Ramos (cell line): ENCODE data around the gene SURF6.
"Not testable (repeated sequence)": the region's sequence is repeated elsewhere in the genome, so short reads cannot be mapped to it uniquely, and the experiment has no call there.

Source experiments
- in situ Hi-C: fragments of 300-500 bp; cut with MboI; formaldehyde crosslinking; loops from one replicate; pipeline ENCODE4 v1.14.3; 2022; ENCODE audit warnings: low sequenced_read_pairs; ENCODE audit not compliant: unreplicated experiment

SURF6 gene

GRCh38 chr9:133331221-133331620 is 4.8 kb downstream of the SURF6 start:
- in situ Hi-C loops = no loop called here

DNA sequence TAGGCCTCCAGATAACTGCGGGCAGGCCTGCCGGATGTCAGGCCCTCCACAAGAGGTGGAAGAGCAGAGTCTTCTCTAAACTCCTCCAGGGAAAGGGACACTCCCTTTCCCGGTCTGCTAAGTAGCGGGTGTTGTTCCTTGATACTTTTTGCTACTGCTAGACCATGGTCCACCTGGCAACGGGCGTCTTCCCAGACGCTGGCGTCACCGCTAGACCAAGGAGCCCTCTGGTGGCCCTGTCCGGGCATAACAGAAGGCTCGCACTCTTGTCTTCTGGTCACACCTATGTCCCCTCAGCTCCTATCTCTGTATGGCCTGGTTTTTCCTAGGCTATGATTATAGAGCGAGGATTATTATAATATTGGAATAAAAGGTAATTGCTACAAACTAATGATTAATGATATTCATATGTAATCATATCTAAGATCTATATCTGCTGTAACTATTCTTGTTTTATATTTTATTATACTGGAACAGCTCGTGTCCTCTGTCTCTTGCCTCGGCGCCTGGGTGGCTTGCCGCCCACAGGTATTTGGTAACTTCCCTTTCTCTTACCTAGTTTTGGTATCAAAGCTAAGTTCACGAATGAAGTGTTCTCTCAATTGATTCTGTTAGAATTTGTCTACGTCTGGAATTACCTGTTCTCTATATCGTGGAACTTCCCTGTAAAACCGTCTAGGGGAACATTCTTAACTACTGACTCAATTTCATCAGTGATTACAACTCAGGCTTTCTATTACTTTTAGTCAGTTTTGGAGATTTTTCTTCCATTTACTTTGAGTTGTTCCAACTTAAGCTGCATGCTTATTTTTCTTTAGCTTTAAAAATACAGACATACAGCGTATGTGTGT is 6.5 kb downstream of the SURF6 start:
- in situ Hi-C loops = not testable (repeated sequence)

- in situ Hi-C loops = no loop called here
These were observed 8.0 kb downstream of the SURF6 start for GRCh38 chr9:133327834-133328484.

DNA sequence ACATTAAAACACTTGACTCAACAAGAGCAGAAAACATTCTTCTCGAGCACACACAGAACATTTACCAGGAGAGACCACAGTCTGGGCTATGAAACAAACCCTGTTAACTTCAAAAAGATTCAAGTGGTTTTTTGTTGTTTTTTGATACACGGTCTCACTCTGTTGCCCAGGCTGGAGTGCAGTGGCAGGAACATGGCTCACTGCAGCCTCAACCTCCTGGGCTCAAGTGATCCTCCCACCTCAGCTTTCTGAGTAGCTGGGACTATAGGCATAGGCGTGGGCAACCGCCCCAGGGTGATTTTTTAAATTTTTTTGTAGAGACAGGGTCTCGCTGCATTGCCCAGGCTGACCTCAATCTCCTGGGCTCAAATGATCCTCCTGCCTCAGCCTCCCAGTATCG is 9.0 kb downstream of the SURF6 start:
- in situ Hi-C loops = not testable (repeated sequence)

GRCh38 chr9:133323991-133324703 is 11.8 kb downstream of the SURF6 start:
- in situ Hi-C loops = no loop called here

GRCh38 chr9:133323211-133323610 is 12.8 kb downstream of the SURF6 start:
- in situ Hi-C loops = no loop called here

GRCh38 chr9:133322701-133323100 is 13.3 kb downstream of the SURF6 start:
- in situ Hi-C loops = no loop called here

- in situ Hi-C loops = no loop called here
These were observed 14.5 kb downstream of the SURF6 start for GRCh38 chr9:133321411-133321935.

DNA sequence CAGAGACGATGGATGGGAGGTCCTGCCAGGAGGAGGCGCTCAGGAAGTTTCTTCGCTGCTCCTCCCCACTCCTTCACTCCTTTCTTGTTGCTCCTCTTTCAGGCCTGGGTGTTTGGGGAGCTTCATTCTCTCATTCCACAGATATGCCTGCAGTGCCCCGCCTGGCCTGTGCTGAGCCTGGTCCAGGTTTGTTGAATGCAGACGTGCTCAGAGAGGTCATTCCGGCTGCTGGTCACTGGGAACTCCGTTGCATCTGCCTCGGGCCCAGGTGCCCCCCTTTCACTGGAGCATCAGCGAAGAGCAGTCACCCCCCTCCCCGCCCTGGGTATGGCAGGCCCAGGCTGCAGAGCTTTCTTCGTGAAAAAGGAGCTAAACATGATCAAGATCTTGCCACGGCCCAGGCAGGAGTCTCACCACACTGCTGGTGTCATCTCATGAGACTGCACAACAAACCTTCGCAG is 15.5 kb downstream of the SURF6 start:
- in situ Hi-C loops = no loop called here

GRCh38 chr9:133317551-133317950 is 18.4 kb downstream of the SURF6 start:
- in situ Hi-C loops = not testable (repeated sequence)

GRCh38 chr9:133315997-133316396 is 20.0 kb downstream of the SURF6 start:
- in situ Hi-C loops = no loop called here

GRCh38 chr9:133309608-133310007 is 26.4 kb downstream of the SURF6 start:
- in situ Hi-C loops = no loop called here

GRCh38 chr9:133307301-133307700 is 28.7 kb downstream of the SURF6 start:
- in situ Hi-C loops = no loop called here

DNA sequence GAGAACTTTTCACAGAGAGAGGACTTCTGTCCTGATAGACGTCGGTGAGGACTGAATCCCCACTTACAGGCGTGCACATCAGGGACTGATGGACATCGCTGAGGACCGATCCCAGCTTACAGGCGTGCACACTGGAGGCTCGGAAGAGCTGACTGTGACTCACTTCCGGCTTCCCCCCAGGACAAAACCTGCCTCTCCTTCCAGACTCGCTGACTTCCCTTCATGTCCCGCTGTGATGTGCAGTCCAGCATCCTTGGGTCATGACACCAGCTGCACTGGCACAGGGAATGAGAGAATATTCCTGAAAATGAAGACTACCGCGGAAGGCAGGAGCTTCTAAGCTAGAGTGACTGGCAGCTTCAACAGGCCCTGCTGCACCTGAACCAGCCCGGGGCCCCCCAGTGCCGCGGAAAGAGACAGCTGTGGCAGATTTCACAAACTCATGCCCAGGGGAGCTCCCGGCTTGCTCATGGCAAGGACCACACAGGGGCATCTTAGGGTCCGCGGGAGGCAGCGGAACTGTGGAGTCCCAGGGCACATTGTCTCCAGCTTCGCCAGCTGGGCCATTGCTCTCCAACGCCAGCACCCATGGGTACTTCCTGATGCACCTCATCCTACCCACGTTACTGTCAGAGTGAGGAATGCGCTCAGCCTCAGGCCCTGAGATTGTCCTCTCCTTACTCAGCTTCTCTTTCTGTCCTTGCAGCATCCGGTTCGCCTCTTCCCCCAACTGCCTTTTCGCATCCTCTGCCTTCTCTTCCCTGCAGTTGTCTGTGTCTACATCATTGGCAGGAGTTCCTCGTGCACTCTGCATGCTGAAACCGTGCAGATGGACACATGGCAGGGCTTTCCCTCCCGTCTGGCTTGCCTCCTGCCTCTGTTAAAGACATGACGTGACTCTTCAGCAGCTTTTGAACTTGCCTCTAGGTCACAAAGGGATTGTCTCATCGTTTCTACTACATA is 29.5 kb downstream of the SURF6 start:
- in situ Hi-C loops = no loop called here

DNA sequence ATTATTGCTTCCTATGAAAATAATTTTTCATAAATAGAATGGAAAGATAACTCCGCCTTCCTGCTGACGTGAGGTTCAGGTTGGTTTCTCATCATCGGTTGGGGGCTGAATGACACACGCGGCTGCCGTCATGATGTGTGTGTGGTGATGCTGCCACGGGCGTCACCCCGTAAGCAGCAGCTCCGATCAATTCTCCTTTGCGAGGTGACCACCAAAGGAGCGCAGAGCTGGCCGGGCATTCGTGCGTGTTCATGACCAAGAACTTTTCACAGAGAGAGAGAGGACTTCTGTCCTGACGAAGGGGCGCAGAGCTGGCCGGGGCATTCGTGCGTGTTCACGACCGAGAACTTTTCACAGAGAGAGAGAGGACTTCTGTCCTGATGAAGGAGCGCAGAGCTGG is 30.3 kb downstream of the SURF6 start:
- in situ Hi-C loops = no loop called here

- in situ Hi-C loops = no loop called here
These were observed 31.3 kb downstream of the SURF6 start for GRCh38 chr9:133304477-133305377.

GRCh38 chr9:133304158-133304470 is 31.9 kb downstream of the SURF6 start:
- in situ Hi-C loops = no loop called here

DNA sequence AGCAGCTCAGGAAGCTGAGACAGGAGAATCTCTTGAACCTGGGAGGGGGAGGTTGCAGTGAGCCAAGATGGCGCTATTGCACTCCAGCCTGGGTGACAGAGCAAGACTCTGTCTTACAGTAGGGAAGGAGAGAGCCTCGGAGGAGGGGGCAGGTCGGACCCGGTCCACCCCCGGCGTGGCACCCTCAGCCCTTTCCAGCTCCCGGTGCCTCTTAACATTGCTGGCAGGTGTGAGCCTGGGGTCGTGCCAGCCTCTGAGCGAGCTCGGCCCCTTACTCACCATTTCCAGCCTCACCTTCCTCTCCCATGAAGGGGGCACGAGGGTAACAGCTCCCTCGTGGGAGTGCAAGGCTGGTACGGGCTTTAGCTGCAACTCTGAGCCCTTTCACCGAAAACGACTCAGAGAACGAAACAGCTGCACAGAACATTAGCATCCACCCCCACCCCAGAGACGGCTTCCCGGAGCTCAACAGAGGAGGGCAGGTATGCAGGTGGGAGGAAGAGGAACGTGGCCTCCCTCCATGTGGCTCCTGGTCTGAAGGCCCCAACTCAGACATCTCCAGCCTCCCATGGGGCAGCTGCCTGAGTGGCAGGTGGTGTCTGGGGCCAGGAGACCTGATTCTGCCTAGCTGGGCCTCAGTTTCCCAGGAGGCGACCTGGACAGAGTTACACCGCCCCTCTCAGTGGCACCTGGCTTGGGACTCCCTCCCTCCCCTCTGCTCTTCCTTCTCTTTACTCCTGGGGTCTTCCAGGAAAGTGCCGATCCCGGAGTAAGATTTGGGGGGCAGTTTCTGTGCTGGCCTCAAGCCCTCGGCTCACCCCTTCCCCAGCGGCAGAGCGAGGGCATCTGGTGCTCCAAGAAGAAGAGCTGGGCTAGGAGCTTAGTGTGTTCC is 32.5 kb downstream of the SURF6 start:
- in situ Hi-C loops = no loop called here
